T-helper 1 cell treated with Interleukin-12 subunit alpha and Interleukin-12 subunit beta and Interleukin-4 antibody, amounts not matched to agents 30 ng/mL and 1 ng/mL, for 36 hours (primary cell): ENCODE data around the gene HEPACAM. TPM values are rescaled to one million over a fixed set of nuclear protein-coding genes. Genes with fewer than 3 reads are reported as not detected.

Experiments used
- intact Hi-C: fragments of 100-400 bp; cut with micrococcal nuclease; formaldehyde crosslinking; loops from one replicate; pipeline ENCODE4 v1.15.1; 2024
- total RNA-seq: library from RNA; stranded (reverse); gene quantifications from 2 replicates; pipeline ENCODE4 v1.2.3, GENCODE V29; 2022

HEPACAM gene
- total RNA-seq, 1 donor from 2014 or later = not detected

DNA sequence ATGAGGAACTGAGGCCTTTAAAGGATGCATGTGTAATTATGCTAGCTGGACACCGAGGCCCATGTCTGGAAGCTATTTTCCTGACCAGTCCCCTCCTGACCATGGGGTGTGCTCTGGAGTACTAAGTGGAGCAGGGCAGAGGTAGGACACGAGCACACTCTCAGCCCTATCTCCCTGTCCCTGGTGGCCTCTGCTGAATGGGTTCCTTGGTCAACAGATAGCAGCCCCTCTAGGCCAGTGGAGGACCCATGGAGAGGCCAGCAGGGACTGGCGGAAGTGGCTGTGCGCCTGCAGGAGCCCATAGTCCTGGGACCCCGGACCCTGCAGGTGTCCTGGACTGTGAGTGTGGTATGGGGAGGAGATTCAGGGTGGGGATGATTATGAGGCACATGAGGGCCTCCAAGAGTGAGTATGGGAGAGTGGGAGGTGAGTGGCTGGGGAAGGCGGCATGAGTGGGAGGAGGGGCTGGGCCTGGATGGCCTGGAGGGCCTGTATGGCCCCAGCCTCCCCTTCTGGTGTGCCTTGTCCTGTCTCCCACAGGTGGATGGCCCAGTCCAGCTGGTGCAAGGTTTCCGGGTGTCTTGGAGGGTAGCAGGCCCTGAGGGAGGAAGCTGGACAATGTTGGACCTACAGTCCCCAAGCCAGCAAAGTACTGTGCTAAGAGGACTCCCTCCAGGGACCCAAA lies 61.1 kb downstream of the HEPACAM start:
- intact Hi-C loops = loop anchor here (5.0 kb wide), 2 partner anchors 48 to 1013 kb away; partner anchors contain the start of gene HYLS1

DNA sequence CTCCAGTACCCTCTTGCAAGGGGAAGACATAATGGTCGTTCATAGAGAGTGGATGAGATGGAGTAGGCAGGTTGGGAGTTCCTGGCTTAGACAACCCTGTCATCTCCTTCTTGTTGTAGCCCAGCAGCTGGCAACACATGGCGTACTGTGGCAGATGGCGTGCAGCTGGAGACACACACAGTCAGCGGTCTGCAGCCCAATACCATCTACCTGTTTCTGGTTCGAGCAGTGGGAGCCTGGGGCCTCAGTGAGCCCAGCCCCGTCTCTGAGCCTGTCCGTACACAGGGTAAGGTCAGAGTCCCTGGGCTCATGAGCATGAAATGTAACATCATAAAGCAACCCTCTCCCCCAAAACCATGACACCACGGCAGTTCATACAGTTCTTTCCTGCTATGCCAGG lies 61.9 kb downstream of the HEPACAM start:
- intact Hi-C loops = no loop called here

DNA sequence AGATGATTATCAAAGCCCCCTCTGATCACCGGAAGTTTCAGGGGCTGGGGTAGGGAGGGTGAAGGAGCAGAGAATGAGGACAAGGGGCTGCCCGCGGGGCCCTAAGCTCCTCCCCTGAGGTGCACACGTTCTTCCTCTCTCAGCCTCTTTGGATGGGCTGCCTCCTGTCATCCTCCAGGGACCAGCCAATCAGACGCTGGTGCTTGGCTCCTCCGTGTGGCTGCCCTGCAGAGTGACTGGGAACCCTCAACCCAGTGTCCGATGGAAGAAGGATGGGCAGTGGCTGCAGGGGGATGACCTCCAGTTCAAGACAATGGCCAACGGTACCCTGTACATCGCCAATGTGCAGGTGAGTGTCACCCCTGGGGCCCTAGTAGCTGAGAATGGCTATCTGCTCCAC lies 63.1 kb downstream of the HEPACAM start:
- intact Hi-C loops = no loop called here

DNA sequence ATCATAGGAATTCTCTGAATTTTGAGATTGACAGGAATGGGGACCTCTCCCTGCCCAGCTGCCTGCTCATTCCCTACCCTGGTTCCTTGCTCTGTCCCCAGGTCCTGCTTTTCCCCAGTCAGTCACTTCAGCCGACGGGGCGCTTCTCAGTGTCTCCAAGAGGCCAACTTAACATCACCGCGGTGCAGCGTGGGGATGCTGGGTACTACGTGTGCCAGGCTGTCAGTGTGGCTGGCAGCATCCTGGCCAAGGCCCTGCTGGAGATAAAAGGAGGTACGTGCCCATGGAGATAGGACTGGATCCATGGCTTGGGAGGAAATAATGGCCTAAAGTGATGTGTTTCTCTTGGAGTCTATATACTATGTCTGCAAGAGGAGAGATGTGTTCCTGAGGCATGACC lies 63.6 kb downstream of the HEPACAM start:
- intact Hi-C loops = no loop called here

DNA sequence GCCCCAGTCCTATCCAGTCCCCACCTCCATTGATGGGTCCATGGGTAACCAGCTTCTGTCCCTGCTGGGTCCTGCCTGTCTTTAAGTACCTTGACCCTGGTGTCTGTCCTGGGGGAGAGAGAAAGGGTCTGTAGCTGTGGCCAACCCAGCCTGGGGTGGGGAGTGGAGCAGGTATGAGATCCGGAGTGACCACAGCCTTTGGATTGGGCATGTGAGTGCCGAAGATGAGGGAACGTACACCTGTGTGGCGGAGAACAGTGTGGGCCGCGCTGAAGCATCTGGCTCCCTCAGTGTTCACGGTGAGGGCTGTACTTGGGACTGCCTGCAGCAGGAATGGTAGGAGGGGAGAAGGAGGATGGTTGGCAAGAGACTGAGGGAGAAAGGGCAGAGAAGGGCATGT lies 65.4 kb downstream of the HEPACAM start:
- intact Hi-C loops = no loop called here

DNA sequence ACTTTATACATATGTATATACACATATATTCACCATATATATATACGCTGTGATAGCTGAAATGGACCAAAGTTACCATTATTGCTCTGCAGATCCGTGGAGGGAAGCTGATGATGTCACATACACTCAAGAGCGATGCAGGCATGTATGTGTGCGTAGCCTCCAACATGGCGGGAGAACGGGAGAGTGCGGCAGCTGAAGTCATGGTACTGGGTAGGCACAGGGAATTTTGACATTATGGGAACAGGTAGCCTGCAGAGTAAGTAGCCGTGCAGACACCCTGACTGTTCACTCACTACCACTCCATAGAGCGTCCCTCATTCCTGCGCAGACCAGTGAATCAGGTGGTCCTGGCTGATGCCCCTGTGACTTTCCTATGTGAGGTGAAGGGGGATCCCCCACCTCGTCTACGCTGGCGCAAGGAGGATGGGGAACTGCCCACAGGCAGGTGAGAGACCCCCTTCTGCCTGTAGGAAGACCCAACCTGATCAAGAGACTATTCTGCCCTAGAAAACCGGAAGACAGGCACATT lies 65.9 kb downstream of the HEPACAM start:
- intact Hi-C loops = no loop called here

DNA sequence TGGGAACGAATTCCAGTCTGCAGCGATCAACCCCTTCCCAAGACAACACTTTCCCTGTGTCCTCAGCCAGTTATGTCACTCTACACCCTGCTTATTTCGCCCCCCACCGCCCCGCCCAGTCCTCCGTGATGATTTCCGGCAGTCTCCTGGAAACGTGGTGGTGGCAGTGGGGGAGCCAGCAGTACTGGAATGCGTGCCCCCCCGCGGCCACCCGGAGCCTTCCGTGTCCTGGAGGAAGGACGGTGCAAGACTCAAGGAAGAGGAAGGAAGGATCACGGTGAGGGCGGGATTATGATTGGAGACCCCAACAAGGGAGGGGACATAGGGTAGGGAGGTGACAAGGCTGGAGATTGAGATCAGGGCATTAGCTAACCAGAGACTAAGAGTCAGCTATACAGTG lies 66.5 kb downstream of the HEPACAM start:
- intact Hi-C loops = no loop called here

Other genes starting within 250 kb of the HEPACAM start
- 2.4 and 3.1 TPM in 2 replicates for gene NRGN, start 196.1 kb downstream of the HEPACAM start, total RNA-seq
- gene VSIG2, start 183.8 kb downstream of the HEPACAM start, total RNA-seq = not detected in 2 replicates
- gene ESAM, start 173.8 kb downstream of the HEPACAM start, total RNA-seq = 0.41 and 0.47 TPM in 2 replicates
- 9.0 and 12.7 TPM in 2 replicates for gene MSANTD2, start 135.6 kb downstream of the HEPACAM start, total RNA-seq
- 4.6 and 5.6 TPM in 2 replicates for gene ROBO3, start 70.6 kb downstream of the HEPACAM start, total RNA-seq
- gene ROBO4, start 38.2 kb downstream of the HEPACAM start, total RNA-seq = not detected in 2 replicates
- gene HEPN1, start 16.8 kb downstream of the HEPACAM start, total RNA-seq = not detected in 2 replicates
- 3.9 and 4.2 TPM in 2 replicates for gene CCDC15, start 18.2 kb upstream of the HEPACAM start, total RNA-seq
- 0.15 and 0.29 TPM in 2 replicates for gene SLC37A2, start 127.3 kb upstream of the HEPACAM start, total RNA-seq
- 15.1 and 15.9 TPM in 2 replicates for gene TMEM218, start 175.6 kb upstream of the HEPACAM start, total RNA-seq
- not detected in 2 replicates for gene PKNOX2, start 228.7 kb upstream of the HEPACAM start, total RNA-seq